Thyroid gland (tissue), 4 donors: Measurements from ENCODE around the gene RIBC1. TPM values are rescaled to one million over a fixed set of nuclear protein-coding genes. Genes with fewer than 3 reads are reported as not detected.

Source experiments
- DNase-seq, 2 donors: peaks; one replicate each; pipeline ENCODE4 v3.0.0-alpha.2; 2019
- H3K27ac ChIP-seq, 3 donors: fragments of 200-600 bp; sonication (generic); 1 replicate in 2 of 3; 2 replicates in 1 of 3; pipeline ENCODE4 v1.5.1; 2016 to 2019; ENCODE audit warnings: mild to moderate bottlenecking in 1 of 3, moderate library complexity in 1 of 3
- H3K27me3 ChIP-seq: fragments of 200-600 bp; sonication (generic); one replicate; pipeline ENCODE4 v1.5.1; 2019
- H3K36me3 ChIP-seq, 2 donors: fragments of 200-600 bp; sonication (generic); one replicate each; pipeline ENCODE4 v1.5.1; 2016 to 2019
- H3K4me1 ChIP-seq, 2 donors: fragments of 200-600 bp; sonication (generic); one replicate each; pipeline ENCODE4 v1.5.1; 2017 to 2019
- H3K4me3 ChIP-seq, 3 donors: fragments of 200-600 bp; sonication (generic); replicated peaks in 1 of 3; 1 replicate in 2 of 3; 2 replicates in 1 of 3; pipeline ENCODE4 v1.5.1; 2016; ENCODE audit warnings: mild to moderate bottlenecking in 1 of 3
- H3K9me3 ChIP-seq: fragments of 200-600 bp; sonication (generic); one replicate; pipeline ENCODE4 v1.5.1; 2017
- POLR2A ChIP-seq, 2 donors: fragments of 450-650 bp; IDR thresholded peaks; one replicate each; pipeline ENCODE4 v1.6.1; 2017; ENCODE audit warnings: antibody characterized with exemption in 2 of 2, mild to moderate bottlenecking in 2 of 2, moderate library complexity in 1 of 2
- WGBS, 2 donors: methylation state at CpG; one replicate each; pipeline ENCODE4 v1.1.5; 2017; 5-methylcytosine and 5-hydroxymethylcytosine counted together
- intact Hi-C: fragments of 100-400 bp; cut with DNase I; formaldehyde crosslinking; loops from one replicate; pipeline ENCODE4 v1.15.1; 2023
- total RNA-seq, 4 donors: library from RNA; depleted of rRNA; stranded (reverse); fragments of >200 nt; gene quantifications; one replicate each; pipeline ENCODE4 v1.2.3, GENCODE V29; 2016
- TF ChIP-seq, protein P1 (sequence below), 6 experiments: fragments of 200-600 bp in 3 of 6; fragments of 450-650 bp in 3 of 6; sonication (generic) in 3 of 6; IDR thresholded peaks; one replicate each; pipeline ENCODE4 v1.5.1; 2016 to 2019; ENCODE audit warnings: antibody characterized with exemption in 6 of 6, mild to moderate bottlenecking in 2 of 6, inconsistent platforms in 1 of 6, moderate library complexity in 1 of 6

Gene RIBC1
- total RNA-seq: 1 to 10 TPM; 1.4 to 3.8 (median 3.0) TPM

- no peak for DNase-seq
- Histone ChIP-seq H3K27me3 (no peaks in the 10 kb centered on the region), H3K9me3 (no peaks in the 10 kb centered on the region), H3K27ac (peak within 1 kb of the TSS; percentile 78 to 87 (median 78)), H3K4me1 (peaks cover 8 to 20% of the 10 kb centered on the region in 2 donors), H3K36me3 (no peaks in the 10 kb centered on the region), H3K4me3 (peak within 1 kb of the TSS in 2 of 3 donors; percentile 59 to 60)
- WGBS, 2 donors: 0% methylated on average over 5 to 10 of the region's 17 CpGs
- TF ChIP-seq, protein P1, sequence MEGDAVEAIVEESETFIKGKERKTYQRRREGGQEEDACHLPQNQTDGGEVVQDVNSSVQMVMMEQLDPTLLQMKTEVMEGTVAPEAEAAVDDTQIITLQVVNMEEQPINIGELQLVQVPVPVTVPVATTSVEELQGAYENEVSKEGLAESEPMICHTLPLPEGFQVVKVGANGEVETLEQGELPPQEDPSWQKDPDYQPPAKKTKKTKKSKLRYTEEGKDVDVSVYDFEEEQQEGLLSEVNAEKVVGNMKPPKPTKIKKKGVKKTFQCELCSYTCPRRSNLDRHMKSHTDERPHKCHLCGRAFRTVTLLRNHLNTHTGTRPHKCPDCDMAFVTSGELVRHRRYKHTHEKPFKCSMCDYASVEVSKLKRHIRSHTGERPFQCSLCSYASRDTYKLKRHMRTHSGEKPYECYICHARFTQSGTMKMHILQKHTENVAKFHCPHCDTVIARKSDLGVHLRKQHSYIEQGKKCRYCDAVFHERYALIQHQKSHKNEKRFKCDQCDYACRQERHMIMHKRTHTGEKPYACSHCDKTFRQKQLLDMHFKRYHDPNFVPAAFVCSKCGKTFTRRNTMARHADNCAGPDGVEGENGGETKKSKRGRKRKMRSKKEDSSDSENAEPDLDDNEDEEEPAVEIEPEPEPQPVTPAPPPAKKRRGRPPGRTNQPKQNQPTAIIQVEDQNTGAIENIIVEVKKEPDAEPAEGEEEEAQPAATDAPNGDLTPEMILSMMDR (IDR thresholded peaks at IDR 0.05): no peak
- no peak for TF ChIP-seq POLR2A (IDR thresholded peaks at IDR 0.05)
- intact Hi-C loops: loop anchor here (10.0 kb wide), 1 partner anchor 198 kb away; the partner anchor contains the start of gene KDM5C
Measured at GRCh38 chrX:53422861-53423306, at the start of gene RIBC1. Gene RIBC1, plus strand, starts transcription at chrX:53422873. Its CDS starts 3,404 bp downstream, at chrX:53426277.

GRCh38 chrX:53373307-53373706, 49.4 kb upstream of the RIBC1 start:
- H3K27me3 ChIP-seq: no peaks in the 10 kb centered on the region
- no peaks in the 10 kb centered on the region for H3K36me3 ChIP-seq
- H3K4me3 ChIP-seq: no peak overlapping the region
- no peak overlapping the region for H3K27ac ChIP-seq
- TF ChIP-seq, protein P1 (IDR thresholded peaks at IDR 0.05): no peak
- no peak for TF ChIP-seq POLR2A (IDR thresholded peaks at IDR 0.05)
- DNase-seq: no peak
- no peaks in the 10 kb centered on the region for H3K4me1 ChIP-seq
- WGBS, 2 donors: 66 to 72% methylated on average over 2 of the region's 2 CpGs
- H3K9me3 ChIP-seq: no peaks in the 10 kb centered on the region
- intact Hi-C loops: no loop called here

DNA sequence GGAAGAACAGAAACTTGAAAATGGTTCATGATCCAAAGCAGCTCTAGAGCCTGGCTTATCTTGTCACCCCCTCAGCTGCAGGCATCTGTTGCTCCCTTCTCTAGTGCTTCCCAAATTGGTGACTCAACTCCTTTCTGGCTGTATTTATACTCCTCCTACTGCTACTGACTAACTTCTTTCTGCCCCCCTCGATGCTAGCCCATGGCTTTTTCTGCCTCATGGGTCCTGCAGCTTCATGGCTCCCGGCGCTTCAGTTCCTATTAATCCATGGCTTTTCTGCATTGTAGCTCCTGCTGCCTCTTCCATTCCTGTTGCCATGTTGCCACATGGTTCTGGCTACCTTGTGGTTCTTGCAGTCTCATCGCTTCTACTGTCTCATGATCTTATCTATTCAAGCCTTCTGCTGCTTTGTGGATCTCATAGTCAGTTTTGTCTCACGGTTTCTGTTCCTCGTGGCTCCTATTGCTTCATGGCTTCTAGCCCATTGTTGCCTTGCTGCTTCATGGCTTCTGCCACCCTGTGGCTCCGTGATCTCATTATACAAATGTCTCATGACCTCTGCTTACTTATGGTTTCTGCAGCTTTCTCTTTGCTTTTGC, 48.4 kb upstream of the RIBC1 start:
- intact Hi-C loops: no loop called here
- 85 to 89% methylated on average over 7 of the region's 7 CpGs for WGBS, 2 donors
- no peaks in the 10 kb centered on the region for H3K4me1 ChIP-seq
- H3K36me3 ChIP-seq: peaks cover under 1 to 7% of the 10 kb centered on the region in 2 donors
- no peak overlapping the region for H3K27ac ChIP-seq
- TF ChIP-seq POLR2A (IDR thresholded peaks at IDR 0.05): no peak
- TF ChIP-seq, protein P1 (IDR thresholded peaks at IDR 0.05): no peak
- no peak overlapping the region for H3K4me3 ChIP-seq
- DNase-seq: no peak
- H3K27me3 ChIP-seq: no peaks in the 10 kb centered on the region
- no peaks in the 10 kb centered on the region for H3K9me3 ChIP-seq

GRCh38 chrX:53374923-53375322, 47.8 kb upstream of the RIBC1 start:
- no peaks in the 10 kb centered on the region for H3K4me1 ChIP-seq
- intact Hi-C loops: no loop called here
- no peak for DNase-seq
- H3K27me3 ChIP-seq: no peaks in the 10 kb centered on the region
- H3K9me3 ChIP-seq: no peaks in the 10 kb centered on the region
- no peak overlapping the region for H3K4me3 ChIP-seq
- peaks cover 7 to 13% of the 10 kb centered on the region in 2 donors for H3K36me3 ChIP-seq
- TF ChIP-seq, protein P1 (IDR thresholded peaks at IDR 0.05): no peak
- TF ChIP-seq POLR2A (IDR thresholded peaks at IDR 0.05): no peak
- H3K27ac ChIP-seq: no peak overlapping the region

GRCh38 chrX:53376888-53377287, 45.8 kb upstream of the RIBC1 start:
- intact Hi-C loops: no loop called here
- Histone ChIP-seq H3K4me3 (no peak overlapping the region), H3K27ac (no peak overlapping the region), H3K9me3 (no peaks in the 10 kb centered on the region), H3K27me3 (no peaks in the 10 kb centered on the region), H3K4me1 (no peaks in the 10 kb centered on the region), H3K36me3 (peaks cover 26 to 28% of the 10 kb centered on the region in 2 donors)
- DNase-seq: no peak
- TF ChIP-seq, protein P1 (IDR thresholded peaks at IDR 0.05): no peak
- no peak for TF ChIP-seq POLR2A (IDR thresholded peaks at IDR 0.05)
- 53 to 100% methylated on average over 1 to 3 of the region's 6 CpGs for WGBS, 2 donors
